SK-N-MC (cell line): ENCODE measurements around the gene GYS1.
"Not testable (repeated sequence)": the region's sequence is repeated elsewhere in the genome, so short reads cannot be mapped to it uniquely, and the experiment has no call there.

Experiments used
- DNase-seq: peaks from one replicate; pipeline ENCODE4 v3.0.0-alpha.2; 2011; ENCODE audit warnings: low read depth, low spot score
- H3K27ac ChIP-seq: fragments of 200-600 bp; sonication (generic); 2 replicates; pipeline ENCODE4 v1.5.1; 2016; ENCODE audit warnings: mixed run types
- H3K36me3 ChIP-seq: fragments of 200-600 bp; sonication (generic); 2 replicates; pipeline ENCODE4 v1.6.1; 2017; ENCODE audit warnings: antibody characterized with exemption, low read length, mixed read lengths; ENCODE audit not compliant: insufficient read depth
- H3K4me3 ChIP-seq: fragments of 200-600 bp; sonication (generic); 2 replicates; pipeline ENCODE4 v1.5.1; 2016
- H3K9ac ChIP-seq: fragments of 200-600 bp; sonication (generic); 2 replicates; pipeline ENCODE4 v1.8.0; 2017; ENCODE audit warnings: mixed run types, mixed read lengths; ENCODE audit not compliant: insufficient read length
- H3K9me3 ChIP-seq: fragments of 200-600 bp; sonication (generic); 2 replicates; pipeline ENCODE4 v1.6.1; 2017; ENCODE audit warnings: low read depth, mild to moderate bottlenecking, antibody characterized with exemption, low read length, moderate library complexity, mixed read lengths
- EZH2 ChIP-seq: fragments of 200-600 bp; sonication (generic); IDR thresholded peaks from one replicate; pipeline ENCODE4 v1.6.1; 2017; ENCODE audit warnings: antibody characterized with exemption
- FOXP2 ChIP-seq: optimal IDR thresholded peaks from 2 replicates; pipeline ENCODE3; 2011; ENCODE audit warnings: mild to moderate bottlenecking, moderate library complexity; ENCODE audit not compliant: insufficient read depth; ENCODE audit errors: extremely low read length, control extremely low read depth
- POLR2AphosphoS5 ChIP-seq: IDR thresholded peaks from 2 replicates; pipeline ENCODE4 v1.6.1; 2012; ENCODE audit warnings: mild to moderate bottlenecking, low read depth, low read length, borderline replicate concordance

The GYS1 gene

GRCh38 chr19:48926909-48927308 lies 66.2 kb downstream of the GYS1 start:
- no peak overlapping the region for H3K27ac ChIP-seq
- H3K9ac ChIP-seq = no peak overlapping the region
- TF ChIP-seq FOXP2 (no peak), EZH2 (no peak), POLR2AphosphoS5 (no peak)
- DNase-seq = no peak
- H3K4me3 ChIP-seq = no peak overlapping the region
- no peaks in the 10 kb centered on the region for H3K9me3 ChIP-seq
- H3K36me3 ChIP-seq = no peaks in the 10 kb centered on the region

- not testable (repeated sequence) for H3K4me3 ChIP-seq, H3K9me3 ChIP-seq, H3K27ac ChIP-seq, H3K36me3 ChIP-seq, H3K9ac ChIP-seq, DNase-seq
These were observed 67.2 kb downstream of the GYS1 start for GRCh38 chr19:48925890-48926289.

GRCh38 chr19:48925240-48925843 lies 67.8 kb downstream of the GYS1 start:
- no peak overlapping the region for H3K27ac ChIP-seq
- no peak overlapping the region for H3K9ac ChIP-seq
- TF ChIP-seq POLR2AphosphoS5 (no peak), EZH2 (no peak), FOXP2 (no peak)
- no peak for DNase-seq
- no peaks in the 10 kb centered on the region for H3K36me3 ChIP-seq
- H3K9me3 ChIP-seq = no peaks in the 10 kb centered on the region
- H3K4me3 ChIP-seq = no peak overlapping the region

DNA sequence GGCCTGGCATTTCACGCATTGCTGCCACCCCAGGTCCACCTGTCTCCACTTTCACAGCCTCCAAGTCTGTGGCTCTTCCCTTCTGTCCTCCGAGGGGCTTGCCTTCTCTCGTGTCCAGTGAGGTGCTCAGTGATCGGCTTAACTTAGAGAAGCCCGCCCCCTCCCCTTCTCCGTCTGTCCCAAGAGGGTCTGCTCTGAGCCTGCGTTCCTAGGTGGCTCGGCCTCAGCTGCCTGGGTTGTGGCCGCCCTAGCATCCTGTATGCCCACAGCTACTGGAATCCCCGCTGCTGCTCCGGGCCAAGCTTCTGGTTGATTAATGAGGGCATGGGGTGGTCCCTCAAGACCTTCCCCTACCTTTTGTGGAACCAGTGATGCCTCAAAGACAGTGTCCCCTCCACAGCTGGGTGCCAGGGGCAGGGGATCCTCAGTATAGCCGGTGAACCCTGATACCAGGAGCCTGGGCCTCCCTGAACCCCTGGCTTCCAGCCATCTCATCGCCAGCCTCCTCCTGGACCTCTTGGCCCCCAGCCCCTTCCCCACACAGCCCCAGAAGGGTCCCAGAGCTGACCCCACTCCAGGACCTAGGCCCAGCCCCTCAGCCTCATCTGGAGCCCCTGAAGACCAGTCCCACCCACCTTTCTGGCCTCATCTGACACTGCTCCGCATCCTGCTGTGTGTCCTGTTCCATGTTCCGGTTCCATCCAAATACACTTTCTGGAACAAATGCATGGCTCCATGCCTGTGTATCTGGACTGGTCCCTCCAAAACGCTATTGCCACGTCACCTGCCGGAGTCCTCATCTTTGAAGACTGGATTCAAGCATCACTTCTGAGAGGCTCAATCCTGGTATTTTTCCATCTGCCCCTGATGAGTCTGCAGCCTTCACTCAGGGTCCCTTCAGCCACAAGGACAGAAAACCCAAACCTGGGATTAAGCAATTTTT lies 70.3 kb downstream of the GYS1 start:
- no peak overlapping the region for H3K27ac ChIP-seq
- DNase-seq = no peak
- no peak for TF ChIP-seq POLR2AphosphoS5
- no peak for TF ChIP-seq EZH2
- no peak for TF ChIP-seq FOXP2
- H3K9me3 ChIP-seq = no peaks in the 10 kb centered on the region
- no peak overlapping the region for H3K9ac ChIP-seq
- H3K36me3 ChIP-seq = peaks cover 8% of the 10 kb centered on the region; the same call in 1 of the 2 replicates
- H3K4me3 ChIP-seq = no peak overlapping the region

DNA sequence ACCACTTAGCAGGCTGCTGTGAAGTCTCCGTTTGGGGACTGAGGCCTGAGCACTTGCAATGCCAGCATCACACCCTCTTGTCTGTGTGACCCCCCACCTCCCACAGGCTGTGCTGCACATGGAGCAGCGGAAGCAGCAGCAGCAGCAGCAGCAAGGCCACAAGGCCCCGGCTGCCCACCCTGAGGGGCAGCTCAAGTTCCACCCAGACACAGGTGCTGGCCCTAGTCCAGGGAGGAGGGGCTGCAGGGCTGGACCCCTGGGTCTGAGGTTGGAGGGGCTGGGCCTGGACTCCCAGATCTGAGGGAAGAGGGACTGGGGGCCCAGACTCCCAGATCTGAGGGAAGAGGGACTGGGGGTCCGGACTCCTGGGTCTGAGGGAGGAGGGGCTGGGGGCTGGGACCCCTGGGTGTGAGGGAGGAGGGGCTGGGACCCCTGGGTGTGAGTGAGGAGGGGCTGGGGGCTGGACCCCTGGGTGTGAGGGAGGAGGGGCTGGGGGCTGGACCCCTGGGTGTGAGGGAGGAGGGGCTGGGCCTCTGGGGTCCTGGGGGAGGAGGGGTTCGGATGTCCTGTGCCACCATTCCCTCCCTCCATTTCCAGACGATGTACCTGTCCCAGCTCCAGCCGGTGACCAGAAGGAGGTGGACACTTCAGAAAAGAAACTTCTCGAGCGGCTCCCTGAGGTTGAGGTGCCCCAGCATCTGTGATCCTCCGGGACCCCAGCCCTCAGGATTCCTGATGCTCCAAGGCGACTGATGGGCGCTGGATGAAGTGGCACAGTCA lies 71.2 kb downstream of the GYS1 start:
- Histone ChIP-seq H3K4me3 (no peak overlapping the region), H3K9me3 (no peaks in the 10 kb centered on the region), H3K9ac (no peak overlapping the region), H3K36me3 (peaks cover 8% of the 10 kb centered on the region; the same call in 1 of the 2 replicates), H3K27ac (no peak overlapping the region)
- DNase-seq = no peak
- TF ChIP-seq FOXP2 (no peak), EZH2 (no peak), POLR2AphosphoS5 (no peak)

DNA sequence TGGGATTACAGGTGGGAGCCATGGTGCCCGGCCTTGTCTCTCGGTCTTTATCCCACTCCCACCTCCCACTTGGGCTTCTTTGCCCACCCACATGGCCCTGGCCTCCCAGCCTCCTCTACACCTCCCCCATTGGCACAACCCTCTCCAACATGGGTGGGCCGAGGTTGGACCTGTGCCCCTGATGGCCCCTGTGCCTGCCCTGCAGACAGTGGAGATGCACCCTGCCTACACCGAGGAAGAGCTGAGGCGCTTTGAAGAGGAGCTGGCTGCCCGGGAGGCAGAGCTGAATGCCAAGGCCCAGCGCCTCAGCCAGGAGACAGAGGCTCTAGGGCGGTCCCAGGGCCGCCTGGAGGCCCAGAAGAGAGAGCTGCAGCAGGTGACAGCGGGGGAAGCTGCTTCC lies 72.2 kb downstream of the GYS1 start:
- H3K9ac ChIP-seq = no peak overlapping the region

DNA sequence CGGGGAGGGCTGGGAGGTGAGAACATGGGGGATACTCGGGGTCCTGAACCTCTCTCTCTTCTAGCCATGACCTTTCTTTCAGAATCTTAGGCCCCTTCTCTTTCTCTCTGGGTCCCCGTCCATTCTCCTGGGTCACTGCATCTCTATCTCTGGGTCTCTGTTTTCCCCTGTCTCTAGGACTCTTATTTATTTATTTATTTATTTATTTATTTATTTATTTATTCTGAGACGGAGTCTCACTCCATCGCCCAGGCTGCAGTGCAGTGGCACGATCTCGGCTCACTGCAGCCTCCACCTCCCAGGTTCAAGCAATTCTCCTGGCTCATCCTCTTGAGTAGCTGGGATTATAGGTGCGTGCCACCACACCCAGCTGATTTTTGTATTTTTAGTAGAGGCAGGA lies 73.8 kb downstream of the GYS1 start:
- H3K9ac ChIP-seq, H3K9me3 ChIP-seq, H3K4me3 ChIP-seq, DNase-seq, H3K27ac ChIP-seq, H3K36me3 ChIP-seq: not testable (repeated sequence)

More for the DNA sequence above, 72.2 kb downstream of the GYS1 start:
- no peaks in the 10 kb centered on the region for H3K9me3 ChIP-seq
- H3K27ac ChIP-seq = no peak overlapping the region
- no peak overlapping the region for H3K4me3 ChIP-seq
- DNase-seq = no peak
- H3K36me3 ChIP-seq = peaks cover 8% of the 10 kb centered on the region; the same call in 1 of the 2 replicates
- TF ChIP-seq FOXP2 (no peak), POLR2AphosphoS5 (no peak), EZH2 (no peak)

- TF ChIP-seq EZH2 = no peak
- no peak for TF ChIP-seq FOXP2
- no peak for TF ChIP-seq POLR2AphosphoS5
- Histone ChIP-seq H3K36me3 (peaks cover 8% of the 10 kb centered on the region; the same call in 1 of the 2 replicates), H3K27ac (no peak overlapping the region), H3K4me3 (no peak overlapping the region), H3K9ac (no peak overlapping the region), H3K9me3 (no peaks in the 10 kb centered on the region)
- DNase-seq = no peak
These were observed 74.3 kb downstream of the GYS1 start for GRCh38 chr19:48918801-48919247.
